Measurements from ENCODE around the gene AK3. TPM values are rescaled to one million over a fixed set of nuclear protein-coding genes. Genes with fewer than 3 reads are reported as not detected.

The AK3 gene
- total RNA-seq, 1 donor from 2014 or later: 73.6 TPM

GRCh38 chr9:4746278-4747030 lies 5.5 kb upstream of the AK3 start:
- Mint-ChIP-seq H3K27me3 (no peaks in the 10 kb centered on the region), H3K9me3 (ENCODE audit: low read depth) (no peaks in the 10 kb centered on the region), H3K4me3 (ENCODE audit: low read depth) (no peak overlapping the region), H3K27ac (no peak overlapping the region), H3K4me1 (ENCODE audit: low read depth) (peaks cover 5% of the 10 kb centered on the region), H3K36me3 (ENCODE audit: insufficient read depth) (no peaks in the 10 kb centered on the region)
- TF ChIP-seq CTCF (IDR thresholded peaks at IDR 0.05; ENCODE audit: unreplicated experiment): no peak
- DNase-seq (ENCODE audit: low spot score, unreplicated experiment): no peak

GRCh38 chr9:4743131-4743875 lies 2.3 kb upstream of the AK3 start:
- Mint-ChIP-seq H3K4me3 (ENCODE audit: low read depth) (peak overlapping the region; percentile 27), H3K27ac (peak overlapping the region; percentile 22), H3K36me3 (ENCODE audit: insufficient read depth) (no peaks in the 10 kb centered on the region), H3K4me1 (ENCODE audit: low read depth) (peaks cover 14% of the 10 kb centered on the region), H3K27me3 (no peaks in the 10 kb centered on the region), H3K9me3 (ENCODE audit: low read depth) (no peaks in the 10 kb centered on the region)
- no peak for DNase-seq (ENCODE audit: low spot score, unreplicated experiment)
- no peak for TF ChIP-seq CTCF (IDR thresholded peaks at IDR 0.05; ENCODE audit: unreplicated experiment)

- H3K27ac Mint-ChIP-seq: peak overlapping the region; percentile 91
- peak overlapping the region; percentile 93 for H3K4me3 Mint-ChIP-seq (ENCODE audit: low read depth)
- DNase-seq (ENCODE audit: low spot score, unreplicated experiment): no peak
- no peak for TF ChIP-seq CTCF (IDR thresholded peaks at IDR 0.05; ENCODE audit: unreplicated experiment)
- peaks cover 15% of the 10 kb centered on the region for H3K4me1 Mint-ChIP-seq (ENCODE audit: low read depth)
- H3K36me3 Mint-ChIP-seq (ENCODE audit: insufficient read depth): peaks cover 3% of the 10 kb centered on the region
- no peaks in the 10 kb centered on the region for H3K27me3 Mint-ChIP-seq
- H3K9me3 Mint-ChIP-seq (ENCODE audit: low read depth): no peaks in the 10 kb centered on the region
These were observed 1.2 kb upstream of the AK3 start for GRCh38 chr9:4742246-4742645.

- DNase-seq (ENCODE audit: low spot score, unreplicated experiment): no peak
- H3K27me3 Mint-ChIP-seq: no peaks in the 10 kb centered on the region
- H3K27ac Mint-ChIP-seq: peak overlapping the region; percentile 91
- peaks cover 3% of the 10 kb centered on the region for H3K36me3 Mint-ChIP-seq (ENCODE audit: insufficient read depth)
- no peak for TF ChIP-seq CTCF (IDR thresholded peaks at IDR 0.05; ENCODE audit: unreplicated experiment)
- H3K9me3 Mint-ChIP-seq (ENCODE audit: low read depth): no peaks in the 10 kb centered on the region
- peak overlapping the region; percentile 93 for H3K4me3 Mint-ChIP-seq (ENCODE audit: low read depth)
- H3K4me1 Mint-ChIP-seq (ENCODE audit: low read depth): peaks cover 15% of the 10 kb centered on the region
These were observed 525 bp upstream of the AK3 start for GRCh38 chr9:4741365-4742089.

- H3K27ac Mint-ChIP-seq: peak overlapping the region; percentile 97
- peaks cover 3% of the 10 kb centered on the region for H3K36me3 Mint-ChIP-seq (ENCODE audit: insufficient read depth)
- peaks cover 15% of the 10 kb centered on the region for H3K4me1 Mint-ChIP-seq (ENCODE audit: low read depth)
- H3K27me3 Mint-ChIP-seq: no peaks in the 10 kb centered on the region
- TF ChIP-seq CTCF (IDR thresholded peaks at IDR 0.05; ENCODE audit: unreplicated experiment): no peak
- no peak for DNase-seq (ENCODE audit: low spot score, unreplicated experiment)
- H3K9me3 Mint-ChIP-seq (ENCODE audit: low read depth): no peaks in the 10 kb centered on the region
- peak overlapping the region; percentile 93 for H3K4me3 Mint-ChIP-seq (ENCODE audit: low read depth)
These were observed 689 bp downstream of the AK3 start for GRCh38 chr9:4740388-4740637.

Measured in progenitor cell of endocrine pancreas (in vitro differentiated cells).